HEK293 (cell line): ENCODE measurements around the gene THBS2.
A peak's percentile ranks its signal among the peaks of the same experiment; 100 is the strongest.

Source experiments
- CTCF ChIA-PET: fragments of 350-600 bp; formaldehyde crosslinking; extraction: SDS; loops from one replicate; lab custom pipeline; 2021; ENCODE audit warnings: antibody characterized with exemption; lab: Yijun Ruan, JAX
- POLR2A ChIA-PET: fragments of 300-600 bp; formaldehyde crosslinking; extraction: SDS; loops from one replicate; lab custom pipeline; 2020; ENCODE audit warnings: antibody characterized with exemption, inconsistent platforms; lab: Yijun Ruan, JAX
- H3K27ac ChIP-seq: fragments of 200-500 bp; sonication (Bioruptor generic); 2 replicates; pipeline ENCODE4 v1.5.1; 2014; ENCODE audit warnings: low read depth, low read length, control low read depth, inconsistent platforms; ENCODE audit errors: extremely low read depth
- H3K36me3 ChIP-seq, 2 experiments: fragments of 200-500 bp in 1 of 2; sonication (Bioruptor generic) in 1 of 2; 1 replicate in 1 of 2; 2 replicates in 1 of 2; pipeline ENCODE4 v1.5.1; 2014 to 2017; ENCODE audit warnings: inconsistent platforms in 2 of 2, low read length in 2 of 2; ENCODE audit not compliant: control insufficient read depth in 2 of 2, insufficient read depth in 1 of 2
- H3K4me1 ChIP-seq: fragments of 200-500 bp; sonication (Bioruptor generic); 2 replicates; pipeline ENCODE4 v1.5.1; 2014; ENCODE audit warnings: mild to moderate bottlenecking, low read length, inconsistent platforms; ENCODE audit not compliant: control insufficient read depth, insufficient read depth
- H3K4me3 ChIP-seq: 2 replicates; pipeline ENCODE4 v1.5.1; 2011; ENCODE audit warnings: low read depth, mild to moderate bottlenecking, control low read depth, low read length, moderate library complexity
- H3K9me3 ChIP-seq: fragments of 200-500 bp; sonication (Bioruptor generic); 2 replicates; pipeline ENCODE4 v1.5.1; 2014; ENCODE audit warnings: low read depth, low read length, inconsistent platforms; ENCODE audit not compliant: control insufficient read depth, insufficient read depth
- BCL11A ChIP-seq: fragments of 450-650 bp; formaldehyde crosslinking; IDR thresholded peaks from 2 replicates; pipeline ENCODE4 v1.5.1; 2016; ENCODE audit warnings: low read depth, missing biosample characterization, missing genetic modification characterization
- GLIS1 ChIP-seq: fragments of 450-650 bp; formaldehyde crosslinking; IDR thresholded peaks from 2 replicates; pipeline ENCODE4 v1.5.1; 2016; ENCODE audit warnings: missing biosample characterization, missing genetic modification characterization
- SP3 ChIP-seq: fragments of 450-650 bp; formaldehyde crosslinking; IDR thresholded peaks from 2 replicates; pipeline ENCODE4 v1.5.1; 2016; ENCODE audit warnings: missing biosample characterization, missing genetic modification characterization
- ZBTB17 ChIP-seq: fragments of 450-650 bp; formaldehyde crosslinking; IDR thresholded peaks from 2 replicates; pipeline ENCODE4 v1.5.1; 2016; ENCODE audit warnings: missing biosample characterization, missing genetic modification characterization
- ZFHX2 ChIP-seq: fragments of 450-650 bp; formaldehyde crosslinking; conservative IDR thresholded peaks from 2 replicates; pipeline ENCODE4 v1.5.1; 2016; ENCODE audit warnings: missing biosample characterization, missing genetic modification characterization
- ZIC2 ChIP-seq: fragments of 450-650 bp; formaldehyde crosslinking; IDR thresholded peaks from 2 replicates; pipeline ENCODE4 v1.5.1; 2016; ENCODE audit warnings: missing biosample characterization, missing genetic modification characterization
- ZNF114 ChIP-seq: fragments of 450-650 bp; formaldehyde crosslinking; IDR thresholded peaks from 2 replicates; pipeline ENCODE4 v1.5.0; 2017; ENCODE audit warnings: missing biosample characterization, missing genetic modification characterization
- ZNF2 ChIP-seq: fragments of 450-650 bp; formaldehyde crosslinking; IDR thresholded peaks from 2 replicates; pipeline ENCODE4 v1.5.1; 2016; ENCODE audit warnings: missing biosample characterization, missing genetic modification characterization
- ZNF202 ChIP-seq: fragments of 450-650 bp; formaldehyde crosslinking; IDR thresholded peaks from 2 replicates; pipeline ENCODE4 v1.5.1; 2016; ENCODE audit warnings: missing biosample characterization, missing genetic modification characterization, borderline replicate concordance
- ZNF221 ChIP-seq: fragments of 450-650 bp; formaldehyde crosslinking; IDR thresholded peaks from 2 replicates; pipeline ENCODE4 v1.5.1; 2017; ENCODE audit warnings: missing biosample characterization, missing genetic modification characterization, borderline replicate concordance
- ZNF23 ChIP-seq: fragments of 450-650 bp; formaldehyde crosslinking; IDR thresholded peaks from 2 replicates; pipeline ENCODE4 v1.5.1; 2016; ENCODE audit warnings: missing biosample characterization, missing genetic modification characterization, borderline replicate concordance
- ZNF521 ChIP-seq: fragments of 450-650 bp; formaldehyde crosslinking; IDR thresholded peaks from 2 replicates; pipeline ENCODE4 v1.5.1; 2017; ENCODE audit warnings: missing biosample characterization, mild to moderate bottlenecking, missing genetic modification characterization
- ZXDB ChIP-seq: fragments of 450-650 bp; formaldehyde crosslinking; IDR thresholded peaks from 2 replicates; pipeline ENCODE4 v1.5.1; 2016; ENCODE audit warnings: missing biosample characterization, missing genetic modification characterization
- TF ChIP-seq, protein P1 (sequence below): fragments of 450-650 bp; formaldehyde crosslinking; IDR thresholded peaks from 2 replicates; pipeline ENCODE4 v1.5.1; 2016; ENCODE audit warnings: missing biosample characterization, missing genetic modification characterization, low read depth
- TF ChIP-seq, protein P2 (sequence below): fragments of 450-650 bp; formaldehyde crosslinking; IDR thresholded peaks from 2 replicates; pipeline ENCODE4 v1.5.1; 2017; ENCODE audit warnings: missing biosample characterization, missing genetic modification characterization

The THBS2 gene

DNA sequence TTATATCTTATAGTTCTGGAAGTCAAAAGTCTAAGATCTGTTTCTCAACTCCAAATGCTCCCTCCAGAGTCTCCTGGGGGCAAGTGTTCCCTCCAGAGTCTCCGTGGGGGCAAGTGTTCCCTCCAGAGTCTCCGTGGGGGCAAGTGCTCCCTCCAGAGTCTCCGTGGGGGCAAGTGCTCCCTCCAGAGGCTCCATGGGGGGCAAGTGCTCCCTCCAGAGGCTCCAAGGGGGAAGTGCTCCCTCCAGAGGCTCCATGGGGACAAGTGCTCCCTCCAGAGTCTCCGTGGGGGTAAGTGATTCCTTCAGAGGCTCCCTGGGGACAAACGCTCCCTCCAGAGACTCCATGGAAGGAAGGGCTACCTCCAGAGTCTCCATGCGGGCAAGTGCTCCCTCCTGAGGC, 34.0 kb upstream of the THBS2 start:
- Histone ChIP-seq H3K4me3 (no peak overlapping the region), H3K36me3 (no peaks in the 10 kb centered on the region), H3K27ac (no peak overlapping the region), H3K9me3 (no peaks in the 10 kb centered on the region), H3K4me1 (no peaks in the 10 kb centered on the region)
- ChIA-PET CTCF (no interaction called here), POLR2A (no interaction called here)
- peak; percentile 79 for TF ChIP-seq GLIS1 (tag by site-specific recombination)
- no peak for TF ChIP-seq ZNF114 (tag by site-specific recombination)
- TF ChIP-seq ZIC2, result peak; percentile 74
- TF ChIP-seq, all 188 proteins: peak for 2

DNA sequence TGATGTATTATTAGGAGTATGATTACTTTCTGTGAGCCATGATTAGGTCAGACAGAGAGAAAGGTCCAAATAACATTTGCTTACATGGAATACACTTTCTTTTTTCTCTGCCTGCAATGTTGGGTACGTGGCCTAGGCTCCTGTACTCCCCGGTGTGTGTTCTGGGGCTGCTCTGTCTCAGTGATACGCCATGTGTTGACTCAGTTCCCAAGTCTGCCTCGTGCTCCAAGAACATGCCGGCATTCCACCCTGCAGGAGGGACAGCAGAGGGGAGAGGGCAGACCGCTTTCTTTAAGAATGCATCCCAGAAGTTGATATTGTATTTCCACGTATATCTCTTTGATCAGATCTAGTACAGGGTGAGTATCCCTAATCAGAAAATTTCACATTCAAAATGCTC, 33.3 kb upstream of the THBS2 start:
- POLR2A ChIA-PET, result no interaction called here
- Histone ChIP-seq H3K9me3 (no peaks in the 10 kb centered on the region), H3K27ac (no peak overlapping the region), H3K4me1 (no peaks in the 10 kb centered on the region), H3K4me3 (no peak overlapping the region), H3K36me3 (no peaks in the 10 kb centered on the region)
- TF ChIP-seq ZNF202 (tag by site-specific recombination), result no peak
- no peak for TF ChIP-seq ZFHX2 (tag by site-specific recombination)
- TF ChIP-seq ZXDB (tag by site-specific recombination), result no peak
- no peak for TF ChIP-seq ZNF2 (tag by site-specific recombination)
- TF ChIP-seq, protein P1, sequence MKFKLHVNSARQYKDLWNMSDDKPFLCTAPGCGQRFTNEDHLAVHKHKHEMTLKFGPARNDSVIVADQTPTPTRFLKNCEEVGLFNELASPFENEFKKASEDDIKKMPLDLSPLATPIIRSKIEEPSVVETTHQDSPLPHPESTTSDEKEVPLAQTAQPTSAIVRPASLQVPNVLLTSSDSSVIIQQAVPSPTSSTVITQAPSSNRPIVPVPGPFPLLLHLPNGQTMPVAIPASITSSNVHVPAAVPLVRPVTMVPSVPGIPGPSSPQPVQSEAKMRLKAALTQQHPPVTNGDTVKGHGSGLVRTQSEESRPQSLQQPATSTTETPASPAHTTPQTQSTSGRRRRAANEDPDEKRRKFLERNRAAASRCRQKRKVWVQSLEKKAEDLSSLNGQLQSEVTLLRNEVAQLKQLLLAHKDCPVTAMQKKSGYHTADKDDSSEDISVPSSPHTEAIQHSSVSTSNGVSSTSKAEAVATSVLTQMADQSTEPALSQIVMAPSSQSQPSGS (tag by site-specific recombination), result no peak
- CTCF ChIA-PET, result no interaction called here

DNA sequence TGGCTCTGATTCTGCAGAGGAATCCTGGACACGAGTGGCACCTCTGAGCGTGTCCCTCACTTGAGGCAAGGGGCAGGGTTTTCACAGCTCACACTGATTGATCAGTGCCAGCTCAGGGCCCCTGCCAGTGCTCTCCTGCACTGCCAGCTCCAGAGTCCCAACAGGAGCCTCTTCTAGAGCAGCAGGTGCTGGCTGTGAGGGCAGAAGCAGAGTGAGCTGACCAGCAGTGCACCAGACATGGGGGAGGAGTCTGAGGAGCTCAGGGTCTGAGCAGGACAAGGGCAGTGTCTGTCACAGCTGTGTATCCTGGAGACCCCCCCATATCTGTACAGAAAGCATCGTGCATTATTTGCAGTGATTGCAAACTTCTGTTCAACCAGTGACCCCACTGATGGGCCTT, 31.5 kb upstream of the THBS2 start:
- TF ChIP-seq BCL11A (tag by site-specific recombination), result no peak
- TF ChIP-seq, all 188 proteins: peak for 0
- CTCF ChIA-PET, result interaction anchor here (0.6 to 1.0 kb wide), 2 partner anchors 10 to 18 kb away, joined by 3 to 4 read pairs; no protein-coding TSS in a partner anchor
- no peaks in the 10 kb centered on the region for H3K36me3 ChIP-seq
- H3K4me3 ChIP-seq, result no peak overlapping the region
- no peak overlapping the region for H3K27ac ChIP-seq
- no peaks in the 10 kb centered on the region for H3K4me1 ChIP-seq
- H3K9me3 ChIP-seq, result no peaks in the 10 kb centered on the region
- POLR2A ChIA-PET, result no interaction called here

DNA sequence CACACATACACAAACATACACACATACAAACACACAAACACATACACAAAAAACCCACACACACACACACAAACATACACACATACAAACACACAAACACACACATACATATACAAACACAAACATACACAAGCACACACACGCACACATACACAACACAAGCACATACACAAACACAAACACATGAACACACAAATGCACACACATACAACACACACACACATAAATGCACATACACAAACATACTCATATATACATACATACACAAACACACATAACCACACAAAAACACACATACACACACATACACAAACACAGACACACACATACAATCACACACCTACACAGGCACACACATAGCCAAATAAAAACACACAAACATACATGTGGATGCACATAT, 30.3 kb upstream of the THBS2 start:
- no peak for TF ChIP-seq ZNF221 (tag by site-specific recombination)
- no peak for TF ChIP-seq ZBTB17
- TF ChIP-seq, protein P2, sequence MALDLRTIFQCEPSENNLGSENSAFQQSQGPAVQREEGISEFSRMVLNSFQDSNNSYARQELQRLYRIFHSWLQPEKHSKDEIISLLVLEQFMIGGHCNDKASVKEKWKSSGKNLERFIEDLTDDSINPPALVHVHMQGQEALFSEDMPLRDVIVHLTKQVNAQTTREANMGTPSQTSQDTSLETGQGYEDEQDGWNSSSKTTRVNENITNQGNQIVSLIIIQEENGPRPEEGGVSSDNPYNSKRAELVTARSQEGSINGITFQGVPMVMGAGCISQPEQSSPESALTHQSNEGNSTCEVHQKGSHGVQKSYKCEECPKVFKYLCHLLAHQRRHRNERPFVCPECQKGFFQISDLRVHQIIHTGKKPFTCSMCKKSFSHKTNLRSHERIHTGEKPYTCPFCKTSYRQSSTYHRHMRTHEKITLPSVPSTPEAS (tag by site-specific recombination), result peak; percentile 93
- TF ChIP-seq SP3 (tag by site-specific recombination), result no peak
- TF ChIP-seq ZNF23 (tag by site-specific recombination), result 0 out of 2 replicates have a peak, but pooled peaks have one; percentile 21
- TF ChIP-seq ZNF521 (tag by site-specific recombination), result no peak
- no peaks in the 10 kb centered on the region for H3K36me3 ChIP-seq
- H3K9me3 ChIP-seq, result no peaks in the 10 kb centered on the region
- H3K4me3 ChIP-seq, result no peak overlapping the region
- CTCF ChIA-PET, result no interaction called here
- POLR2A ChIA-PET, result no interaction called here
- H3K4me1 ChIP-seq, result no peaks in the 10 kb centered on the region
- no peak overlapping the region for H3K27ac ChIP-seq
